Measurements from ENCODE around the gene TNIP3.
"Not testable (repeated sequence)": the region's sequence is repeated elsewhere in the genome, so short reads cannot be mapped to it uniquely, and the experiment has no call there.

Gene TNIP3

GRCh38 chr4:121164291-121164690 lies at the start of gene TNIP3:
Gene TNIP3 (minus strand): TSS chr4:121164321. CDS start chr4:121164125, 196 bp downstream.
- DNase-seq (ENCODE audit: low read depth) = no peak

- DNase-seq (ENCODE audit: low read depth) = no peak
Measured at GRCh38 chr4:121212806-121213205, 48.7 kb upstream of the TNIP3 start.

- no peak for DNase-seq (ENCODE audit: low read depth)
Measured at GRCh38 chr4:121209171-121209570, 45.0 kb upstream of the TNIP3 start.

- DNase-seq (ENCODE audit: low read depth) = no peak
Measured at GRCh38 chr4:121208244-121209007, 44.3 kb upstream of the TNIP3 start.

- DNase-seq (ENCODE audit: low read depth) = not testable (repeated sequence)
Measured at GRCh38 chr4:121205777-121206176, 41.7 kb upstream of the TNIP3 start.

GRCh38 chr4:121200795-121201472 lies 36.8 kb upstream of the TNIP3 start:
- no peak for DNase-seq (ENCODE audit: low read depth)

GRCh38 chr4:121199742-121200561 lies 35.8 kb upstream of the TNIP3 start:
- no peak for DNase-seq (ENCODE audit: low read depth)

GRCh38 chr4:121198251-121198650 lies 34.1 kb upstream of the TNIP3 start:
- no peak for DNase-seq (ENCODE audit: low read depth)

- DNase-seq (ENCODE audit: low read depth) = no peak
Measured at GRCh38 chr4:121195649-121196048, 31.5 kb upstream of the TNIP3 start.

- no peak for DNase-seq (ENCODE audit: low read depth)
Measured at GRCh38 chr4:121192480-121192879, 28.4 kb upstream of the TNIP3 start.

GRCh38 chr4:121192013-121192412 lies 27.9 kb upstream of the TNIP3 start:
- DNase-seq (ENCODE audit: low read depth) = no peak

GRCh38 chr4:121191361-121191760 lies 27.2 kb upstream of the TNIP3 start:
- no peak for DNase-seq (ENCODE audit: low read depth)

GRCh38 chr4:121190389-121190788 lies 26.3 kb upstream of the TNIP3 start:
- DNase-seq (ENCODE audit: low read depth) = no peak

GRCh38 chr4:121189326-121190215 lies 25.4 kb upstream of the TNIP3 start:
- no peak for DNase-seq (ENCODE audit: low read depth)

- DNase-seq (ENCODE audit: low read depth) = no peak
Measured at GRCh38 chr4:121187206-121187605, 23.1 kb upstream of the TNIP3 start.

- DNase-seq (ENCODE audit: low read depth) = no peak
Measured at GRCh38 chr4:121185960-121186359, 21.8 kb upstream of the TNIP3 start.

- no peak for DNase-seq (ENCODE audit: low read depth)
Measured at GRCh38 chr4:121183989-121184388, 19.9 kb upstream of the TNIP3 start.

GRCh38 chr4:121183361-121183760 lies 19.2 kb upstream of the TNIP3 start:
- no peak for DNase-seq (ENCODE audit: low read depth)

GRCh38 chr4:121182296-121182695 lies 18.2 kb upstream of the TNIP3 start:
- DNase-seq (ENCODE audit: low read depth) = no peak

- DNase-seq (ENCODE audit: low read depth) = no peak
Measured at GRCh38 chr4:121181493-121181892, 17.4 kb upstream of the TNIP3 start.

GRCh38 chr4:121180558-121180957 lies 16.4 kb upstream of the TNIP3 start:
- no peak for DNase-seq (ENCODE audit: low read depth)
